Coronary artery (tissue), 2 donors: ENCODE measurements around the gene IL23R.

Source experiments
- DNase-seq: peaks from one replicate; pipeline ENCODE4 v3.0.0-alpha.2; 2017; ENCODE audit warnings: low spot score
- H3K27ac ChIP-seq, 2 donors: fragments of 200-600 bp; sonication (generic); one replicate each; pipeline ENCODE4 v1.5.1; 2016 to 2019
- H3K4me3 ChIP-seq: fragments of 200-600 bp; sonication (generic); 2 replicates; pipeline ENCODE4 v1.5.1; 2016; ENCODE audit warnings: mild to moderate bottlenecking, moderate library complexity
- TF ChIP-seq, protein P1 (sequence below): fragments of 200-600 bp; sonication (generic); IDR thresholded peaks from one replicate; pipeline ENCODE4 v1.5.1; 2019; ENCODE audit warnings: antibody characterized with exemption

The IL23R gene, protein sequence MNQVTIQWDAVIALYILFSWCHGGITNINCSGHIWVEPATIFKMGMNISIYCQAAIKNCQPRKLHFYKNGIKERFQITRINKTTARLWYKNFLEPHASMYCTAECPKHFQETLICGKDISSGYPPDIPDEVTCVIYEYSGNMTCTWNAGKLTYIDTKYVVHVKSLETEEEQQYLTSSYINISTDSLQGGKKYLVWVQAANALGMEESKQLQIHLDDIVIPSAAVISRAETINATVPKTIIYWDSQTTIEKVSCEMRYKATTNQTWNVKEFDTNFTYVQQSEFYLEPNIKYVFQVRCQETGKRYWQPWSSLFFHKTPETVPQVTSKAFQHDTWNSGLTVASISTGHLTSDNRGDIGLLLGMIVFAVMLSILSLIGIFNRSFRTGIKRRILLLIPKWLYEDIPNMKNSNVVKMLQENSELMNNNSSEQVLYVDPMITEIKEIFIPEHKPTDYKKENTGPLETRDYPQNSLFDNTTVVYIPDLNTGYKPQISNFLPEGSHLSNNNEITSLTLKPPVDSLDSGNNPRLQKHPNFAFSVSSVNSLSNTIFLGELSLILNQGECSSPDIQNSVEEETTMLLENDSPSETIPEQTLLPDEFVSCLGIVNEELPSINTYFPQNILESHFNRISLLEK

GRCh38 chr1:67166196-67166595, at the start of gene IL23R:
Gene IL23R, plus strand, starts transcription at chr1:67166454. Its CDS starts 1,667 bp downstream, at chr1:67168121.
- Histone ChIP-seq H3K4me3 (no peak within 1 kb of the TSS), H3K27ac (no peak within 1 kb of the TSS)
- TF ChIP-seq, protein P1, sequence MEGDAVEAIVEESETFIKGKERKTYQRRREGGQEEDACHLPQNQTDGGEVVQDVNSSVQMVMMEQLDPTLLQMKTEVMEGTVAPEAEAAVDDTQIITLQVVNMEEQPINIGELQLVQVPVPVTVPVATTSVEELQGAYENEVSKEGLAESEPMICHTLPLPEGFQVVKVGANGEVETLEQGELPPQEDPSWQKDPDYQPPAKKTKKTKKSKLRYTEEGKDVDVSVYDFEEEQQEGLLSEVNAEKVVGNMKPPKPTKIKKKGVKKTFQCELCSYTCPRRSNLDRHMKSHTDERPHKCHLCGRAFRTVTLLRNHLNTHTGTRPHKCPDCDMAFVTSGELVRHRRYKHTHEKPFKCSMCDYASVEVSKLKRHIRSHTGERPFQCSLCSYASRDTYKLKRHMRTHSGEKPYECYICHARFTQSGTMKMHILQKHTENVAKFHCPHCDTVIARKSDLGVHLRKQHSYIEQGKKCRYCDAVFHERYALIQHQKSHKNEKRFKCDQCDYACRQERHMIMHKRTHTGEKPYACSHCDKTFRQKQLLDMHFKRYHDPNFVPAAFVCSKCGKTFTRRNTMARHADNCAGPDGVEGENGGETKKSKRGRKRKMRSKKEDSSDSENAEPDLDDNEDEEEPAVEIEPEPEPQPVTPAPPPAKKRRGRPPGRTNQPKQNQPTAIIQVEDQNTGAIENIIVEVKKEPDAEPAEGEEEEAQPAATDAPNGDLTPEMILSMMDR, result no peak
- no peak for DNase-seq

DNA sequence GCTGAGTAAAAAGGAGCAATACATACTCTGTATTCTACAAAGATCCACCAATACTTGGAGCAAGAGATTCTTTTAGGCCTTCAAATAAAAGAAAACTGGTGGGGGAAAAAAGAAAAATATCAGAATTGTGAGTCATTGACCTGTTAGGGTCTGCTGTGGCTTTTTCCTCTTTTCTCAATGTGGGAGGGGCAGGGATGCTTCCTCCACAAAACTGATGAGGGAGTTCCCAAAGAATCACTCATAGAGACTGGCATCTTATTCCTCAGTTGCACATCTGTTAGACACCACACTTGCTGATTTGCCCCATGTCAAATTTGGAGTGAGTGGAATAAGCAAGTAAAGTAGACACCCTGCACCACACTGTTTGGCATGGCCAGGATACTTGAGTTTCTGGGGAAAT, 48.1 kb upstream of the IL23R start:
- TF ChIP-seq, protein P1, result no peak
- DNase-seq, result no peak
- H3K4me3 ChIP-seq, result no peak overlapping the region
- no peak overlapping the region for H3K27ac ChIP-seq

DNA sequence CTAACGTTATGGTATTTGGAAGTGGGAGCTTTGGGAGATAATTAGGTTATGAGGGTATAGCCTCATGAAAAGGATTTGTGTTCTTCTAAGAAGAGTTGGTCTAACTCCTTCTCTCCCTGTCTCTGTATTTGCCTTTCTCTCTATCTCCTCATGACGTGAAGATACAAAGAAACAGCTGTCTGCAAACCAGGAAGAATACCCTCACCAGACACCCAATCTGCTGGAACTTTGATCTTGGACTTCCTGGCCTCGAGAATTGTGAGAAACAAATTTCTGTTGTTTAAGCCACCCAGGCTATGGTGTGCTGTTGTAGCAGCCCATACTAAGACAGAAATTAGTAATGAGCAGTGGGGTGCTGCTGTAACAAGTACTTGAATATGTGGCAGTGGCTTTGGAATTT, 47.6 kb upstream of the IL23R start:
- TF ChIP-seq, protein P1, result no peak
- no peak overlapping the region for H3K4me3 ChIP-seq
- no peak for DNase-seq
- H3K27ac ChIP-seq, result no peak overlapping the region

DNA sequence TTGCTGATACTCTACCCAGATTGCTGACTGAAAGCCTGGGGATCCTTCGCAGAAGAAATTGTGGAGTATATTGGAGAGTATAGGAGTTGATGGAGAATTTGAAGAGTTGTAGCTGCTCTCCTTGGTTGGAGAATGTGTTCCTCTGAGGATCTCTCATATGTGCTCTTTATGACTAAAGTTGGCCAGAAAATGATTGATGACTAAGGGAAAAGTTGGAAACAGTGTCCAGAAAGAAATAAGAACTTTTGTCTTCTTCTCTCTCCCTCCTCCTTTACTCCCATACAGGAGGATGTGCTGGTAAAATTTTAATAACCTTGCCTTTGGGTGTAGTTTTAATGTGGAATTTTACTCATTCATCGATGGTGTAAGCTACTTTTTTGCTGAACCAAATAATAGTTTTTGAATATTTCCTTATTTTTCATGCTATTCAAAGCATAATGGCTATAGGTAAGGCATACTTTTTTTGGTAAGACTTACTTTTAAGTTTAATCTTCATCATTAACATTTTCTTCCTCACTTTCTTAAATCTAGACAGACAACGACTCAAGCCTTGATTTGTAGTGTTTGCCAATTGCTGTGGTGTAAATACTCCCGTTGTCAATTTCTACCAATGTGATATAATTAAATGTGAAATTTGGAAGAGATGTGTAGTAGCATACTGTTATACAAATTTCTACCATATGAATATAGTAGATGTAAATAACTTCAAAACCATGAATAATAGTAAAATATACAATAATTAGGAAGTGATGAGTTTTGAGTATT, 45.2 kb upstream of the IL23R start:
- Histone ChIP-seq H3K4me3 (no peak overlapping the region), H3K27ac (no peak overlapping the region)
- no peak for DNase-seq
- TF ChIP-seq, protein P1, result no peak

- DNase-seq, result no peak
- Histone ChIP-seq H3K4me3 (no peak overlapping the region), H3K27ac (no peak overlapping the region)
- TF ChIP-seq, protein P1, result no peak
Measured at GRCh38 chr1:67124455-67124854, 41.8 kb upstream of the IL23R start.

DNA sequence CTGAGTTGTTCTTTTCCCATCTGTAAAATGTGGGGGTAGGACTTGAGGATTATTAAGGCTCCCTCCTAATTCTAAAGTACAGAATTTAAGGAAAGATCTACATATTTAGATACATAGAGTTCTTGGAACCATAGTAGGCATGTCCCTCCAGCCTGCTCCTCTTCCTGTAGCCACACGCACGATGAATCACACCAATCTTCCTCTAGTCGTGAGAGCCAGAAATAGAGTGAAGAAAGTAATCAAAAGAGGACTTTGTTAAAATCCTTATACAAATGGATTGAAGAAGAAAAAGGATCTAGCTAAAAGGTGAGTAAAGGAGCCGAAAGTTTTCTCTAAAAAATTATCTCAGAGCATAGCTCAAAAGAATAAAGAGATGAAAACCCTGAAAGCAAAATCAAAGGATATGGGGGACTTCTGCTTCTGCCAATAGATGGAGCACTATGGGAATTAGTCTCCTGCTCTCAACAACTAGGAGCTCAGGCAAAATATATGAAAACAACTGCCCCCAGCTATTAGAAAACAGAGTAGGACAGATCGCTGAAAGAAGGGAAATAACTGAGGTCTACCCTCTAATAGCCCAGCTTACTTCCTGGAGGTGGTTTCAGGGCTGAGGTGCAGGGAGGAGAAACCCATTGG, 40.0 kb upstream of the IL23R start:
- TF ChIP-seq, protein P1, result no peak
- H3K4me3 ChIP-seq, result no peak overlapping the region
- no peak overlapping the region for H3K27ac ChIP-seq
- DNase-seq, result no peak
